Activated effector memory CD4-positive, alpha-beta T cell treated with anti-CD3 and anti-CD28 coated beads, Interleukin-2, amount 50 U/mL, for 16 hours (primary cell): ENCODE results near the gene NKD1.

Experiments used
- DNase-seq: peaks from one replicate; pipeline ENCODE4 v3.0.0-alpha.2; 2020

Gene NKD1

GRCh38 chr16:50602531-50603205 is 54.5 kb downstream of the NKD1 start:
- DNase-seq: peak; percentile 70

GRCh38 chr16:50603206-50604064 is 55.2 kb downstream of the NKD1 start:
- no peak for DNase-seq

- DNase-seq: no peak
These were observed 55.8 kb downstream of the NKD1 start for GRCh38 chr16:50604065-50604418.

GRCh38 chr16:50604610-50605009 is 56.4 kb downstream of the NKD1 start:
- DNase-seq: no peak

- no peak for DNase-seq
These were observed 57.7 kb downstream of the NKD1 start for GRCh38 chr16:50605733-50606430.

- no peak for DNase-seq
These were observed 58.3 kb downstream of the NKD1 start for GRCh38 chr16:50606431-50607050.

GRCh38 chr16:50607051-50607431 is 58.8 kb downstream of the NKD1 start:
- no peak for DNase-seq

GRCh38 chr16:50607447-50607846 is 59.3 kb downstream of the NKD1 start:
- no peak for DNase-seq

GRCh38 chr16:50607970-50608557 is 59.9 kb downstream of the NKD1 start:
- no peak for DNase-seq

- no peak for DNase-seq
These were observed 60.9 kb downstream of the NKD1 start for GRCh38 chr16:50609049-50609448.

GRCh38 chr16:50609471-50609870 is 61.3 kb downstream of the NKD1 start:
- DNase-seq: no peak

GRCh38 chr16:50610331-50611262 is 62.4 kb downstream of the NKD1 start:
- no peak for DNase-seq

GRCh38 chr16:50611332-50611934 is 63.2 kb downstream of the NKD1 start:
- no peak for DNase-seq

GRCh38 chr16:50611995-50612848 is 64.0 kb downstream of the NKD1 start:
- DNase-seq: no peak

GRCh38 chr16:50612849-50613198 is 64.6 kb downstream of the NKD1 start:
- DNase-seq: no peak

- DNase-seq: no peak
These were observed 65.2 kb downstream of the NKD1 start for GRCh38 chr16:50613281-50613963.

- no peak for DNase-seq
These were observed 65.8 kb downstream of the NKD1 start for GRCh38 chr16:50613964-50614474.

- no peak for DNase-seq
These were observed 66.9 kb downstream of the NKD1 start for GRCh38 chr16:50614955-50615724.

GRCh38 chr16:50615891-50616290 is 67.7 kb downstream of the NKD1 start:
- no peak for DNase-seq
